CD4-positive, CD25-positive, alpha-beta regulatory T cell (primary cell): ENCODE measurements around the gene GPATCH1. TPM values are rescaled to one million over a fixed set of nuclear protein-coding genes. Genes with fewer than 3 reads are reported as not detected.
A peak's percentile ranks its signal among the peaks of the same experiment; 100 is the strongest.

Experiments
- ATAC-seq, 2 donors: fragments of 150-1000 bp; cut with Tn5 transposase; one replicate each; pipeline ENCODE4 v1.10.0; 2021; ENCODE audit warnings: low read depth in 2 of 2, moderate number of reproducible peaks in 2 of 2, moderate library complexity in 1 of 2
- DNase-seq, 3 donors: peaks; one replicate each; pipeline versions ENCODE4 v3.0.0 to v3.0.0-alpha.2; 2012 to 2022; ENCODE audit warnings: mixed read lengths in 1 of 3
- H3K27ac ChIP-seq: one replicate; pipeline ENCODE4 v1.7.0; 2013; ENCODE audit warnings: mild to moderate bottlenecking, low read length; ENCODE audit not compliant: insufficient read depth, poor library complexity, severe bottlenecking
- H3K27me3 ChIP-seq: one replicate; pipeline ENCODE4 v1.7.0; 2013; ENCODE audit warnings: low read length; ENCODE audit not compliant: control insufficient read depth, insufficient read depth
- H3K36me3 ChIP-seq: one replicate; pipeline ENCODE4 v1.7.0; 2013; ENCODE audit warnings: mild to moderate bottlenecking, low read length, moderate library complexity; ENCODE audit not compliant: control insufficient read depth, insufficient read depth
- H3K4me1 ChIP-seq: 2 replicates; pipeline ENCODE4 v1.7.0; 2013; ENCODE audit warnings: mild to moderate bottlenecking, low read length; ENCODE audit not compliant: insufficient read depth, control insufficient read depth, poor library complexity, severe bottlenecking
- H3K4me3 ChIP-seq: one replicate; pipeline ENCODE4 v1.7.0; 2013; ENCODE audit warnings: low read depth, mild to moderate bottlenecking, low read length, moderate library complexity
- H3K9me3 ChIP-seq, 2 experiments: 1 replicate in 1 of 2; 2 replicates in 1 of 2; pipeline ENCODE4 v1.7.0; 2013; ENCODE audit warnings: low read length in 2 of 2, mild to moderate bottlenecking in 1 of 2, moderate library complexity in 1 of 2; ENCODE audit not compliant: control insufficient read depth in 2 of 2
- H3K27ac Mint-ChIP-seq, 3 donors: one replicate each; pipeline ENCODE4 v1.8.0; 2020 to 2022; ENCODE audit warnings: mild to moderate bottlenecking in 3 of 3, mixed read lengths in 3 of 3, moderate library complexity in 2 of 3
- H3K27me3 Mint-ChIP-seq: one replicate; pipeline ENCODE4 v1.8.0; 2022; ENCODE audit warnings: mild to moderate bottlenecking, mixed read lengths
- H3K36me3 Mint-ChIP-seq: one replicate; pipeline ENCODE4 v1.8.0; 2020; ENCODE audit warnings: mixed read lengths
- H3K4me1 Mint-ChIP-seq, 4 donors: one replicate each; pipeline ENCODE4 v1.8.0; 2020 to 2022; ENCODE audit warnings: mixed read lengths in 4 of 4, mild to moderate bottlenecking in 1 of 4
- H3K4me3 Mint-ChIP-seq, 4 donors: one replicate each; pipeline ENCODE4 v1.8.0; 2020 to 2022; ENCODE audit warnings: mild to moderate bottlenecking in 4 of 4, mixed read lengths in 4 of 4, moderate library complexity in 3 of 4
- H3K9me3 Mint-ChIP-seq, 7 donors: one replicate each; pipeline ENCODE4 v1.8.0; 2020 to 2022; ENCODE audit warnings: mixed read lengths in 7 of 7, mild to moderate bottlenecking in 3 of 7, moderate library complexity in 2 of 7
- polyA plus RNA-seq, 4 donors: library from polyadenylated mRNA; unstranded; fragments of 300-500 nt; fragmentation: Illumina TruSeq; gene quantifications; one replicate each; pipeline ENCODE4 v1.2.3, GENCODE V29; 2021
- total RNA-seq: library from RNA; stranded (reverse); gene quantifications from one replicate; pipeline ENCODE4 v1.2.3, GENCODE V29; 2022

The GPATCH1 gene
- total and polyA plus RNA-seq, 5 donors from 2014 or later = 3.9 to 9.6 (median 5.0) TPM

DNA sequence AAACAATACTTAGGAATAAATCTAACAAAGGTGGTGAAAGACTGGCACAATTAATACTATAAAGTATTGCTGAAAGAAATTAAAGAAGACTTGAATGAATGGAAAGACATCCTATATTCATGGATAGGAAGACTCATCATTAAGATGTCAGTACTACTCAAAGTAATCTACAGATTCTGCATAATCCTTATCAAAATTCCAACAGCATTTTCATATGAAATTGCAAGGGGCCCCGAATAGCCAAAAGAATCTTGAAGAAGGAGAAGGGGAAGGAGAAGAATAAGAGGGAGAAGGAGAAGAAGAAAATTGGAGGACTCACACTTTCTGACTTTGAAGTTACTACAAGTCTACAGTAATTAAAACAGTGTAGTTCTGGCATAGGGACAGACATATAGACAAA, 87.5 kb downstream of the GPATCH1 start:
- Histone ChIP-seq H3K27me3 (no peaks in the 10 kb centered on the region), H3K4me1 (peaks cover 5% of the 10 kb centered on the region), H3K36me3 (no peaks in the 10 kb centered on the region), H3K9me3 (peaks cover 0 to 4% of the 10 kb centered on the region in 2 experiments), H3K27ac (no peak overlapping the region), H3K4me3 (no peak overlapping the region)
- DNase-seq (no peak), ATAC-seq (no peak)
- Mint-ChIP-seq H3K4me3 (no peak overlapping the region), H3K9me3 (peaks cover 0 to 5% (median 3%) of the 10 kb centered on the region in 7 donors), H3K27ac (no peak overlapping the region), H3K27me3 (no peaks in the 10 kb centered on the region), H3K4me1 (peaks cover 8 to 34% (median 21%) of the 10 kb centered on the region in 4 donors), H3K36me3 (peaks cover 15% of the 10 kb centered on the region)

DNA sequence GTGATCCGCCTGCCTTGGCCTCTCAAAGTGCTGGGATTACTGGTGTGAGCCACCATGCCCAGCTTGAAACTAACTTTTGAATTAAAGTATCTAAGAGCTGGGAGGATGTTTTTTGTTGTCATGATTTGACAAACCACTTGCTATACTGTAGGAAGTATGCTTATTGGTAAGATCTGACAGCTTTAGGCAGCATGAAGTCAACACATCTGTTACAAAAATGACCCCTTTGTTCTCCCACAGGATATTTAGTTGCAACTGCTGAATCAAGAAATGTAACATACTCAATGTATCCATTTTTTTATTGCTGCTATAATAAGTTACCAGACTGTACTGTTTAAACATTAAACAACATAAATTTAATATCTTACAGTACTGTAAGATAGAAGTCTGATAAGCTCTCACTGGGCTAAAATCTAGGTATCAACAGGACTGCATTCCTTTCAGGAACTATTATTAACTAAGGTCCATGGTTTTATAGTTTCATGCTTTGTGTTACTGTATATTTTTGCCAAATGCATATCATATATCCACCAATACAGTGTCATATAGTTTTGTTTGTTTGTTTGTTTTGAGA, 90.3 kb downstream of the GPATCH1 start:
- Mint-ChIP-seq H3K4me1 (peaks cover 16 to 55% (median 32%) of the 10 kb centered on the region in 4 donors), H3K9me3 (peaks cover 0 to 7% (median 3%) of the 10 kb centered on the region in 7 donors), H3K27ac (no peak overlapping the region), H3K27me3 (no peaks in the 10 kb centered on the region), H3K36me3 (peaks cover 9% of the 10 kb centered on the region), H3K4me3 (peak overlapping the region in 1 of 4 donors; percentile 69)
- H3K27ac ChIP-seq = no peak overlapping the region
- ATAC-seq = no peak
- H3K36me3 ChIP-seq = no peaks in the 10 kb centered on the region
- no peaks in the 10 kb centered on the region for H3K27me3 ChIP-seq
- peaks cover 0 to 4% of the 10 kb centered on the region in 2 experiments for H3K9me3 ChIP-seq
- no peak overlapping the region for H3K4me3 ChIP-seq
- DNase-seq = no peak
- H3K4me1 ChIP-seq = peaks cover 18% of the 10 kb centered on the region

DNA sequence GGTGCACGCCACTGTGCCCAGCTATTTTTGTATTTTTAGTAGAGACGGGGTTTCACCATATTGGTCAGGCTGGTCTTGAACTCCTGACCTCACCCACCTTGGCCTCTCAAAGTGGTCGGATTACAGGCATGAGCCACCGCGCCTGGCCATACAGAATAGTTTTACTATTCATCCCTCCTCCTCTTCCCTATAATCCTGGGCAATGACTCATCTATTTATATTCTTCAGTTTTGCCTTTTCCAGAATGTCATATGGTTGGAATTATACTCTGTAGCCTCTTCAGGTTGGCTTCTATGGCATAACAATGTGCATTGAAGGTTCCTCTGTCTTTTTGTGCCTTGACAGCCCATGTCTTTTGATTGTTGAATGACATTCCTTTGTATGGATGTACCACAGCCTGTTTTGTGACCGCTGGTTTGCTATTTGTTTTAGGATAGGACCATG, 91.0 kb downstream of the GPATCH1 start:
- Mint-ChIP-seq H3K36me3 (peaks cover 12% of the 10 kb centered on the region), H3K4me1 (peaks cover 17 to 60% (median 35%) of the 10 kb centered on the region in 4 donors), H3K27ac (no peak overlapping the region), H3K9me3 (peaks cover 0 to 9% (median 5%) of the 10 kb centered on the region in 7 donors), H3K27me3 (peaks cover 5% of the 10 kb centered on the region), H3K4me3 (peak overlapping the region in 2 of 4 donors; percentile 10 to 69)
- no peaks in the 10 kb centered on the region for H3K36me3 ChIP-seq
- H3K4me3 ChIP-seq = no peak overlapping the region
- peaks cover 18% of the 10 kb centered on the region for H3K4me1 ChIP-seq
- DNase-seq = no peak
- H3K27ac ChIP-seq = no peak overlapping the region
- H3K9me3 ChIP-seq = peaks cover 0 to 4% of the 10 kb centered on the region in 2 experiments
- no peak for ATAC-seq
- no peaks in the 10 kb centered on the region for H3K27me3 ChIP-seq

DNA sequence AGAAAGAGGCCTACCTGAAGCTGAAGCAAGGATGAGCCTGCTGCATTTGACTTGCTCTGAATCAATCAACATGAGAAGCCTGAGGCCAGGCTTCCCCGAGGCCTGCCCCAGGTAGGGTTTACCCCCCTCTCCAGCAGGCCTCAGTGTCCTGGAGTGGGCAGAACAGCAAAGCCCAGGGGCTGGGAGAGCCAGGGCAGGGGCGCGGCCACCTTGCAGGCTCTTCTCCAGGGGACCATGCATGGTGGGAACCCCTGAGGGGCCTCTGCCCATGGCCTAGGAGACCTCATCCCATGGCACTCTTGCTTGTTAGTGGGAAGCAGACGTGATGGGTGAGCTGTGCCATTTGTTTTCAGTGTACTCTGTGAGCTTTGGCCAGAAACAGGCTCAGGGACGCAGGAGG, 93.2 kb downstream of the GPATCH1 start:
- Mint-ChIP-seq H3K27ac (no peak overlapping the region), H3K9me3 (peaks cover 0 to 5% (median 1%) of the 10 kb centered on the region in 7 donors), H3K4me1 (peaks cover 14 to 67% (median 37%) of the 10 kb centered on the region in 4 donors), H3K4me3 (peak overlapping the region in 2 of 4 donors; percentile 39 to 47), H3K36me3 (peaks cover 10% of the 10 kb centered on the region), H3K27me3 (peaks cover 8% of the 10 kb centered on the region)
- no peaks in the 10 kb centered on the region for H3K36me3 ChIP-seq
- H3K4me3 ChIP-seq = no peak overlapping the region
- no peaks in the 10 kb centered on the region for H3K9me3 ChIP-seq
- DNase-seq = no peak
- H3K4me1 ChIP-seq = peaks cover 18% of the 10 kb centered on the region
- H3K27me3 ChIP-seq = no peaks in the 10 kb centered on the region
- ATAC-seq = no peak
- no peak overlapping the region for H3K27ac ChIP-seq

DNA sequence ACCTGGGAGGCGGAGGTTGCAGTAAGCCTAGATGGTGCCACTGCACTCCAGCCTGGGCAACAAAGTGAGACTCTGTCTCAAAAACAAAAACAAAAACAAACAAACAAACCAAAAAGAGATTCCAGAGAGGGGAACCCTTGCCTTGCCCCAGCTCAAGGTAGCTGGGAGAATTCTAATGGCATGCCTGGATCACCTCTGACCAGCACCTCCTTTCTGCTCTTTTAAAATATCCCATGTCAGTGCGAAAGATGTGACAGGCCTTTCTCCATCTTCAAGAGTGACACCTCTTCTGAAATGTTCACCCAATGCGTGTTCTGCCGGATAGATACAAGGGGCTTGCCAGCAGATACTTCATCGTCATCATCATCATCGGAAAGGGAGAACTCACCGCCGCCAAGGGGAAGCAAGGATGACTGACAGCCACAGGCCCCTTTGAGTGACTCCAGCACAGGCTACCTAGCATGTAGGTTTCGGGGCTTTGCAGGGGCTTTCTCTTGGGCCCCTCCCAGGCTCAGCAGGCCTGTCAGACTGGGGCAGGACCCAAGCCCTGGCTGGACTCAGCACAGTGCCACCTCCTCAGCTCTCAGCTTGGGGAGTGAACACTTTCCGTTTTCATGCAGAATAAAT, 94.3 kb downstream of the GPATCH1 start:
- Mint-ChIP-seq H3K4me3 (peak overlapping the region; percentile 97 to 100 (median 98)), H3K27ac (peak overlapping the region; percentile 1 to 99 (median 98)), H3K36me3 (peaks cover 8% of the 10 kb centered on the region), H3K4me1 (peaks cover 14 to 69% (median 39%) of the 10 kb centered on the region in 4 donors), H3K9me3 (peaks cover 0 to 5% (median 0%) of the 10 kb centered on the region in 7 donors), H3K27me3 (peaks cover 8% of the 10 kb centered on the region)
- Histone ChIP-seq H3K27ac (no peak overlapping the region), H3K36me3 (no peaks in the 10 kb centered on the region), H3K4me3 (peak overlapping the region; percentile 88), H3K27me3 (no peaks in the 10 kb centered on the region), H3K4me1 (peaks cover 18% of the 10 kb centered on the region), H3K9me3 (no peaks in the 10 kb centered on the region)
- no peak for DNase-seq
- ATAC-seq = no peak

DNA sequence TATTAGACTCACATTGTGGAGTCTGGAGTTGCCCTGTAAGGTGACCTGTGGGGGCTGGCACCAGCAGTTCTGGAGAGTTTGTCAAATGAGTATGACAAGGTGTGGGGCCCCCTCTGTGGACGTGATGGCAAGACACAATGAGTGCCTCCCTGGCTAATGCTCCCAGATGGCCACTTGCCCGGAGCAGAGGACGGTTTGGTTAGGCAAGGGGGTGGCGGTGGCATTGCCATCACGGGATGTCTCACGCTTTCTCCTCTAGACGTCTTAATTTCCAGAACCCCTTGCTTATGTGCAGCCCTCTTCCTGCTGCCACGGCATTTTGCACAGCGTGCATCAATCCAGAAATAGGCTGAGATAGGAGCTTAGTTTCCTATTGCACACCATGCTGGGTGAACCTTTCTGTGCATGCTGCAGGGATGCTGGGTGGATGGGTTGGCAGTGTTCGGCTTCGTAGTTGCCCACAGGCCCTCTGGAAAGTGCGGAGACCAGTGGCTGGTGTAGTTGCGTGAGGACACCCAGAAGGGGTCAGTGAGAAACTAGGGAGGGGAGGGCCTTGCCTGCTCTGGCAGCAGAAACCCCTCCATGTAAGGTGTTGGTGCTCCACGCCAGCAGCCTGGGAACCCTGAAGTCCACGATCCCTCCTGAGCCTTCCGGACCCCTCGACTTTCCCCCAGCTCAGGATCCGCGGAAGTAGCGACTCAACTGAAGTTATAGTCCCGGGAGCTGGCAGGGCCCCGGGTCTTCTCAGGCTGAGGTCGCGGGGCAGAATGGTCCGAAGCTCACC, 95.1 kb downstream of the GPATCH1 start:
- Histone ChIP-seq H3K27me3 (no peaks in the 10 kb centered on the region), H3K4me1 (peaks cover 18% of the 10 kb centered on the region), H3K36me3 (no peaks in the 10 kb centered on the region), H3K9me3 (no peaks in the 10 kb centered on the region), H3K27ac (peak overlapping the region; percentile 91), H3K4me3 (peak overlapping the region; percentile 88)
- peaks cover 8% of the 10 kb centered on the region for H3K36me3 Mint-ChIP-seq
- H3K4me3 Mint-ChIP-seq = peak overlapping the region; percentile 97 to 100 (median 98)
- ATAC-seq (no peak), DNase-seq (peak in 2 of 3 donors; percentile 13 to 50)
- peak overlapping the region; percentile 98 to 99 (median 99) for H3K27ac Mint-ChIP-seq
- peaks cover 0 to 5% (median 0%) of the 10 kb centered on the region in 7 donors for H3K9me3 Mint-ChIP-seq
- peaks cover 14 to 68% (median 38%) of the 10 kb centered on the region in 4 donors for H3K4me1 Mint-ChIP-seq
- peaks cover 12% of the 10 kb centered on the region for H3K27me3 Mint-ChIP-seq

DNA sequence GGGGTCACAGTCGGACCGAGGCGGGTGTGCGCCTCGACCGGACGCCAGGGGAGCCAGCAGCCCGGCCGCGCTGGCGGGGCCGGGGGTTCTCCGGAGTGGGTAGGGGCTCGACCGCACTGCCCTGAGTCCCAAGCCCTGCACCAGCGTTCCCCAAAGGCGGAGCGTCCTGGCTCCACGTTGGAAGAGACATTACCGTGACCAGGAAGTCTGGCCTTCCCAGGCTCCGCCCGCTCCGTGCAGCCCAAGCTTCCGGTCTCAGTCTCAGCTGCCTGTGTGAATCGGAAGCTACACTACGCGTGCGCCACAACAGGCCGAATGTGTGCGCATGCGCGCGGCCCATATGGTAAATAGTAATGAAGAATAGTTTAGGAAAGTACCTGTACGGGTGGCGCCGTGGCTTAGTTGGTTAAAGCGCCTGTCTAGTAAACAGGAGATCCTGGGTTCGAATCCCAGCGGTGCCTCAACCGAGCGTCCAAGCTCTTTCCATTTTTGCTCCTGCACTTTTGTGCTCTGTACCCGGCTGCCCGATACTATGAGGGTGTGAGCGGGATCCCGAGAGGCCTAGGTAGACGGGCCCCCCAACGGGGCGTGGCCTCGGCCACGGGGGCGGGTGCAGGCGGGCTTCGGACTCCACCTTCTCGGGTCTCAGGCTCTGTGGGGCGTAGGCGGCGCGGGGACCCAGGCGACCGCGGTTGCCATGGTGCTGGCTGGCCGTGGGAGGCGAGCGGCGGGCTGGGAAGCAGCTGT, 95.9 kb downstream of the GPATCH1 start:
- Mint-ChIP-seq H3K27me3 (peaks cover 12% of the 10 kb centered on the region), H3K36me3 (peaks cover 8% of the 10 kb centered on the region), H3K4me1 (peaks cover 9 to 60% (median 35%) of the 10 kb centered on the region in 4 donors), H3K4me3 (peak overlapping the region; percentile 97 to 100 (median 98)), H3K9me3 (peaks cover 0 to 5% (median 0%) of the 10 kb centered on the region in 7 donors), H3K27ac (peak overlapping the region; percentile 98 to 99 (median 99))
- peak; percentile 73 to 74 for ATAC-seq
- H3K4me3 ChIP-seq = peak overlapping the region; percentile 88
- peak; percentile 91 to 99 (median 97) for DNase-seq
- no peaks in the 10 kb centered on the region for H3K36me3 ChIP-seq
- peak overlapping the region; percentile 91 for H3K27ac ChIP-seq
- no peaks in the 10 kb centered on the region for H3K9me3 ChIP-seq
- H3K4me1 ChIP-seq = peaks cover 18% of the 10 kb centered on the region
- no peaks in the 10 kb centered on the region for H3K27me3 ChIP-seq
